Measurements from ENCODE around the gene CDK13. TPM values are rescaled to one million over a fixed set of nuclear protein-coding genes. Genes with fewer than 3 reads are reported as not detected.
A peak's percentile ranks its signal among the peaks of the same experiment; 100 is the strongest.

The CDK13 gene
- total and polyA plus RNA-seq, 9 of the 15 experiments (the other 6 are each of a cell fraction or from before 2014, with no cell fraction given): 9.8 to 46.1 (median 32.4) TPM

DNA sequence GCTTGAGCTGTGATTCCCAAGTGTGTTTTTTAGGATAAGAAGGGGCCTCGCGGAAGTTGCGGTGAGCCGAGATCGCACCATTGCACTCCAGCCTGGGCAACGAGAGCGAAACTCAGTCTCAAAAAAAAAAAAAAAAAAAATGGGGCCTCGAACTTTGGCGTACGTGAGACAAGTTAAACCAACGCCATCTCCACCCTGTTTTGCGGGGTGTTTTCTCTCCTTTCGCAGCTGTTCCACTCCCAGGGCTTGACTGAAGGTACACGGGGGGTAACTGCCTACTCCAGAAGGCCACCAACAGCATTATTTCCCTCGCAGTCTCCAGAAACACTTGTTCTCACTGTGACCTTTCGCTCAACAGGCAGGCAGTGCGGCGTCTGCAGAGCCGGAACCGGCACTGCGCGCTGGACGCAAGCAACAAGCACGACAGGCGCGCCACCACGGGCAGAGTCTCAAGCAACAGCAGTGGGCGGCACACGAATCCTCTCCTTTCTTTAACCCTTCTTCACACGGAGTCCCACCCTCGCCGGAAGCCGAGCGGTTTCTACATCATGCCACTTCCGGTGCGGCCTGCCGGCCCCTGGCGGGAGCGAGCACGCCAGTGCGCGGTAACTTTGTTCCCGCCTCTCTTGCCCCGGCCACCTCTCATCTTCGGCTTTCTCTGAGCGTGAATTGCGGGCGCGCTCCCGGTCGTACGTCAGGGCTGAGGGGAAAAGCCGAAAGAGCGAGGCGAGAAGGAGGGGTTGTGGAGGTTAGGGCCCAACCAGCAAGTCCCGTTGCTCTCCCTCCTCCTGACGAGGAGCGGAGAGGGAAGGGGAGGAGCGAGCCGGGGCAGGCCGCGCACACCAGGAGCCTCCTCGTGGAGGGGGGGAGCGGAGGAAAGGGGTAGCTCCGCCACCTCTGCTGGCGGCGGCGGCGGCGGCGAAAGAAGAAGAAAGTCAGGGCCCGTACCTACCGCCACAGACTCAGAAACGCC is 814 bp upstream of the CDK13 start (continued):
- TF ChIP-seq, protein P1, sequence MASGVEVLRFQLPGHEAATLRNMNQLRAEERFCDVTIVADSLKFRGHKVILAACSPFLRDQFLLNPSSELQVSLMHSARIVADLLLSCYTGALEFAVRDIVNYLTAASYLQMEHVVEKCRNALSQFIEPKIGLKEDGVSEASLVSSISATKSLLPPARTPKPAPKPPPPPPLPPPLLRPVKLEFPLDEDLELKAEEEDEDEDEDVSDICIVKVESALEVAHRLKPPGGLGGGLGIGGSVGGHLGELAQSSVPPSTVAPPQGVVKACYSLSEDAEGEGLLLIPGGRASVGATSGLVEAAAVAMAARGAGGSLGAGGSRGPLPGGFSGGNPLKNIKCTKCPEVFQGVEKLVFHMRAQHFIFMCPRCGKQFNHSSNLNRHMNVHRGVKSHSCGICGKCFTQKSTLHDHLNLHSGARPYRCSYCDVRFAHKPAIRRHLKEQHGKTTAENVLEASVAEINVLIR (CRISPR knock-in tag; IDR thresholded peaks at IDR 0.05): 0 out of 2 replicates have a peak, but pooled peaks have one; percentile 15
- TF ChIP-seq ZFP30 (CRISPR knock-in tag; IDR thresholded peaks at IDR 0.05; ENCODE audit: borderline replicate concordance) (no peak), CXXC5 (CRISPR knock-in tag; IDR thresholded peaks at IDR 0.05) (peak; percentile 98), L3MBTL2 (IDR thresholded peaks at IDR 0.05) (peak; percentile 66), SP1 (CRISPR knock-in tag; IDR thresholded peaks at IDR 0.05) (peak; percentile 83), TRIM24 (IDR thresholded peaks at IDR 0.05) (peak in 1 of 2 experiments; percentile 24; a peak in 1 of 4 replicates), TBP (optimal IDR thresholded peaks at IDR 0.05; ENCODE audit: low read depth, low read length) (peak; percentile 93), RBBP5 (IDR thresholded peaks at IDR 0.05; ENCODE audit: borderline replicate concordance, insufficient read depth, low read length, poor library complexity, severe bottlenecking) (peak; percentile 84), ZNF263 (CRISPR knock-in tag; IDR thresholded peaks at IDR 0.05; ENCODE audit: borderline replicate concordance) (peak; percentile 100), POLR2B (IDR thresholded peaks at IDR 0.05; ENCODE audit: low read depth, partially characterized antibody) (peak; percentile 94), ZNF12 (CRISPR knock-in tag; IDR thresholded peaks at IDR 0.05) (peak; percentile 88), TCF3 (CRISPR knock-in tag; IDR thresholded peaks at IDR 0.05) (0 out of 2 replicates have a peak, but pooled peaks have one; percentile 23), ZZZ3 (IDR thresholded peaks at IDR 0.05) (no peak), FOXK2 (conservative IDR thresholded peaks at IDR 0.05 in 1 of 2, IDR thresholded peaks at IDR 0.05 in 1 of 2; ENCODE audit: low read depth in 2 of 2) (peak; percentile 63 to 84), CEBPB (tag; IDR thresholded peaks at IDR 0.05) (peak; percentile 61), PHB2 (IDR thresholded peaks at IDR 0.05; ENCODE audit: low read depth) (no peak), ARID2 (IDR thresholded peaks at IDR 0.05) (peak; percentile 61; the same call in 1 of the 2 replicates), RBFOX2 (IDR thresholded peaks at IDR 0.05; ENCODE audit: low read depth, low read length) (peak; percentile 88)
- TF ChIP-seq, protein P2, sequence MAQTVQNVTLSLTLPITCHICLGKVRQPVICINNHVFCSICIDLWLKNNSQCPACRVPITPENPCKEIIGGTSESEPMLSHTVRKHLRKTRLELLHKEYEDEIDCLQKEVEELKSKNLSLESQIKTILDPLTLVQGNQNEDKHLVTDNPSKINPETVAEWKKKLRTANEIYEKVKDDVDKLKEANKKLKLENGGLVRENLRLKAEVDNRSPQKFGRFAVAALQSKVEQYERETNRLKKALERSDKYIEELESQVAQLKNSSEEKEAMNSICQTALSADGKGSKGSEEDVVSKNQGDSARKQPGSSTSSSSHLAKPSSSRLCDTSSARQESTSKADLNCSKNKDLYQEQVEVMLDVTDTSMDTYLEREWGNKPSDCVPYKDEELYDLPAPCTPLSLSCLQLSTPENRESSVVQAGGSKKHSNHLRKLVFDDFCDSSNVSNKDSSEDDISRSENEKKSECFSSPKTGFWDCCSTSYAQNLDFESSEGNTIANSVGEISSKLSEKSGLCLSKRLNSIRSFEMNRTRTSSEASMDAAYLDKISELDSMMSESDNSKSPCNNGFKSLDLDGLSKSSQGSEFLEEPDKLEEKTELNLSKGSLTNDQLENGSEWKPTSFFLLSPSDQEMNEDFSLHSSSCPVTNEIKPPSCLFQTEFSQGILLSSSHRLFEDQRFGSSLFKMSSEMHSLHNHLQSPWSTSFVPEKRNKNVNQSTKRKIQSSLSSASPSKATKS (CRISPR knock-in tag; IDR thresholded peaks at IDR 0.05): no peak
- TF ChIP-seq, protein P3, sequence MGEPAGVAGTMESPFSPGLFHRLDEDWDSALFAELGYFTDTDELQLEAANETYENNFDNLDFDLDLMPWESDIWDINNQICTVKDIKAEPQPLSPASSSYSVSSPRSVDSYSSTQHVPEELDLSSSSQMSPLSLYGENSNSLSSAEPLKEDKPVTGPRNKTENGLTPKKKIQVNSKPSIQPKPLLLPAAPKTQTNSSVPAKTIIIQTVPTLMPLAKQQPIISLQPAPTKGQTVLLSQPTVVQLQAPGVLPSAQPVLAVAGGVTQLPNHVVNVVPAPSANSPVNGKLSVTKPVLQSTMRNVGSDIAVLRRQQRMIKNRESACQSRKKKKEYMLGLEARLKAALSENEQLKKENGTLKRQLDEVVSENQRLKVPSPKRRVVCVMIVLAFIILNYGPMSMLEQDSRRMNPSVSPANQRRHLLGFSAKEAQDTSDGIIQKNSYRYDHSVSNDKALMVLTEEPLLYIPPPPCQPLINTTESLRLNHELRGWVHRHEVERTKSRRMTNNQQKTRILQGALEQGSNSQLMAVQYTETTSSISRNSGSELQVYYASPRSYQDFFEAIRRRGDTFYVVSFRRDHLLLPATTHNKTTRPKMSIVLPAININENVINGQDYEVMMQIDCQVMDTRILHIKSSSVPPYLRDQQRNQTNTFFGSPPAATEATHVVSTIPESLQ (CRISPR knock-in tag; IDR thresholded peaks at IDR 0.05): peak; percentile 95; the same call in 1 of the 2 replicates
- TF ChIP-seq, protein P4, sequence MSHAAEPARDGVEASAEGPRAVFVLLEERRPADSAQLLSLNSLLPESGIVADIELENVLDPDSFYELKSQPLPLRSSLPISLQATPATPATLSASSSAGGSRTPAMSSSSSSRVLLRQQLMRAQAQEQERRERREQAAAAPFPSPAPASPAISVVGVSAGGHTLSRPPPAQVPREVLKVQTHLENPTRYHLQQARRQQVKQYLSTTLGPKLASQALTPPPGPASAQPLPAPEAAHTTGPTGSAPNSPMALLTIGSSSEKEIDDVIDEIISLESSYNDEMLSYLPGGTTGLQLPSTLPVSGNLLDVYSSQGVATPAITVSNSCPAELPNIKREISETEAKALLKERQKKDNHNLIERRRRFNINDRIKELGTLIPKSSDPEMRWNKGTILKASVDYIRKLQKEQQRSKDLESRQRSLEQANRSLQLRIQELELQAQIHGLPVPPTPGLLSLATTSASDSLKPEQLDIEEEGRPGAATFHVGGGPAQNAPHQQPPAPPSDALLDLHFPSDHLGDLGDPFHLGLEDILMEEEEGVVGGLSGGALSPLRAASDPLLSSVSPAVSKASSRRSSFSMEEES (CRISPR knock-in tag; IDR thresholded peaks at IDR 0.05): no peak
